ENCODE measurements around the gene MAPK8IP3.
"Not testable (repeated sequence)": the region's sequence is repeated elsewhere in the genome, so short reads cannot be mapped to it uniquely, and the experiment has no call there.

The MAPK8IP3 gene

DNA sequence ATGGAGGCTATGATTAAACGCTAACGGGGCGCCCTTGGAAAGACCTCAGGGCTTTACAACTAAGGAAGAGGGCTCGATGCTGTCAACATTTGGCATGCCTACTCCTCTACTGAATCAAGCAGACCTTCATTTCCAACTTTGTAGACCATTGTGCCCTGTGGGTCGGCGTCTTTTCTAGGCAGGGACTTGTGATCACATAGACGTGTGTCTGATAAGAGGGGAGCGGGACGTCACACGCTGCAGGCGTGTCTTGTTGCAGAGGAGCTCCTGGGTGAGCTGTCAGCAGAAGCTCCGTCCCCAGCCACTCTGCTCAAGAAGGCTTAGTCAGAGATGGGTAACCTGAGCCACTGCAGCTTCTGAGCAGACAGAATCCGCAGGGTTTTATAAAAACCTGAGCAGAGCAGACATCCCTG is 2.8 kb downstream of the MAPK8IP3 start:
- Mint-ChIP-seq H3K9me3 (no peaks in the 10 kb centered on the region), H3K27me3 (no peaks in the 10 kb centered on the region), H3K27ac (peak overlapping the region in 1 of 2 donors; percentile 52), H3K4me1 (ENCODE audit: low read depth in 2 of 2) (peaks cover 18 to 40% of the 10 kb centered on the region in 2 donors), H3K36me3 (ENCODE audit: insufficient read depth) (peaks cover 50% of the 10 kb centered on the region), H3K4me3 (peak overlapping the region; percentile 97 to 100)
- ATAC-seq (replicated peaks) = peak; percentile 7
- peak in 2 of 3 experiments; percentile 7 for DNase-seq

- Mint-ChIP-seq H3K27ac (no peak overlapping the region), H3K4me3 (peak overlapping the region in 1 of 2 donors; percentile 97), H3K36me3 (ENCODE audit: insufficient read depth) (peaks cover 53% of the 10 kb centered on the region), H3K4me1 (ENCODE audit: low read depth in 2 of 2) (peaks cover 18 to 41% of the 10 kb centered on the region in 2 donors), H3K9me3 (no peaks in the 10 kb centered on the region), H3K27me3 (no peaks in the 10 kb centered on the region)
- no peak for DNase-seq
- no peak for ATAC-seq (replicated peaks)
Measured at GRCh38 chr16:1709356-1709755, 3.4 kb downstream of the MAPK8IP3 start.

- peaks cover 23 to 35% of the 10 kb centered on the region in 2 donors for H3K4me1 Mint-ChIP-seq (ENCODE audit: low read depth in 2 of 2)
- H3K27me3 Mint-ChIP-seq = no peaks in the 10 kb centered on the region
- no peak for ATAC-seq (replicated peaks)
- DNase-seq = no peak
- H3K27ac Mint-ChIP-seq = no peak overlapping the region
- no peaks in the 10 kb centered on the region for H3K9me3 Mint-ChIP-seq
- peaks cover 47% of the 10 kb centered on the region for H3K36me3 Mint-ChIP-seq (ENCODE audit: insufficient read depth)
- H3K4me3 Mint-ChIP-seq = no peak overlapping the region
Measured at GRCh38 chr16:1710811-1711507, 5.0 kb downstream of the MAPK8IP3 start.

DNA sequence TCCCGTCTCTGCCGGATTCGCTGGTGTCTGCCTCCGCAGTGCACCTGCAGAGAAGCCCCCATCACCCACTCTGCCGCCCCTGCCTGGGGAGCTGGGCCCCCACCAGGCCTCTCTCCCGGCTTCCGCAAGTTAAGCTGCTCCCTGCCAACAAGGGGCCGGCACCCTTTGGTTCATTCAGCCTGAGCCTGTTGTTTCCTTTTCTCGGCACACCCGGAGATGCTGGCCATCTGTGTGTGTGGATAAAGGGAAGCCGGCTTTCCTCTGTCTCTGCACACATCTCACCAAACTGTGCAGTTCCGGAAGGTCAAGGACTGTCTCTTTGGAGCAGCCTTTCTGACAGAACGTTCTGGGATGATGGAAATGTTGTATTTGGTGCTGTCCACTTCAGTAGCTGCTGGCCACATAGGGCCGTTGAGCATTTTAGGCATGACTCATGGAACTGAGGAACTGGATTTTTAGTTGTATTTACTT is 6.8 kb downstream of the MAPK8IP3 start:
- Mint-ChIP-seq H3K9me3 (no peaks in the 10 kb centered on the region), H3K27ac (peak overlapping the region in 1 of 2 donors; percentile 38), H3K4me3 (no peak overlapping the region), H3K36me3 (ENCODE audit: insufficient read depth) (peaks cover 36% of the 10 kb centered on the region), H3K4me1 (ENCODE audit: low read depth in 2 of 2) (peaks cover 17 to 24% of the 10 kb centered on the region in 2 donors), H3K27me3 (no peaks in the 10 kb centered on the region)
- no peak for ATAC-seq (replicated peaks)
- DNase-seq = no peak

DNA sequence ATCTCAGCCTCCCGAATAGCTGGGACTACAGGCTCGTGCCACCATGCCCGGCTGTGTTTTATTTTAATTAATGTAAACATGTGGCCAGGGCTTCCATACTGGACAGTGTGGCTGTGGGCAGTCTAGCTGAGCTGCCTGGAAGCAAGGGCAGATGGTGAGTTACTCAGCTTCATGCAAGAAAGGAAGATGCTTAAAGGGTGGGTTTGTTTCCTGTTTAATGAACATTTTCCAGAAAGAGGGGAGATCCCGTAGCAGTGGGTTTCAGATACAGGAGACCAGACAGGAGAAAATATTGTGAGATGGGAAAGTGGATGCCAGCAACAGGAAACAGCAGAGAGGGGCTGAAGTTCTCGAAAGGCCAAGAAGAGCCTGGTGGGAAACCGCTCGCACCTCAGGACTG is 7.3 kb downstream of the MAPK8IP3 start:
- Mint-ChIP-seq H3K4me1 (ENCODE audit: low read depth in 2 of 2) (peaks cover 15 to 22% of the 10 kb centered on the region in 2 donors), H3K4me3 (no peak overlapping the region), H3K9me3 (no peaks in the 10 kb centered on the region), H3K27ac (no peak overlapping the region), H3K27me3 (no peaks in the 10 kb centered on the region), H3K36me3 (ENCODE audit: insufficient read depth) (peaks cover 35% of the 10 kb centered on the region)
- DNase-seq (no peak), ATAC-seq (replicated peaks) (no peak)

DNA sequence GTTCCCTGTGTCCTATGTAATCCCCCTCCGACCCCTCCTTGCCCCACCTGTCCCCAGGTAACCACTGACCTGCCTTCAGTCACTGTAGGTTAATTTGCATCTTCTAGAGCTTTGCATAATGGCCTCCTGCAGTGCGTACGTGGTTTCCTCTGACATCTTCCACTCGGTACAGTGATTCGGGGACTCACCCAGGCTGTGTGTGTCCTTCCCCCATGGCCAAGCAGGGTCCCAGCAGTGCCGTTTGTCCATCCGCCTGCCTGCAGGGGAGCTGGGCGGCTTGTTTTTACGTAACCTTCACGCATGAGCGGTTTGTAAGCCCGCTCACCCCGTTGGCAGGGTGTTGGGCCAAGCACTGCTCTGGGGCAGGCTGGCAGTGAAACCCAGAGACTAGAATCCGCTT is 7.9 kb downstream of the MAPK8IP3 start:
- peak; percentile 62 for ATAC-seq (replicated peaks)
- Mint-ChIP-seq H3K9me3 (no peaks in the 10 kb centered on the region), H3K27ac (no peak overlapping the region), H3K4me1 (ENCODE audit: low read depth in 2 of 2) (peaks cover 10 to 21% of the 10 kb centered on the region in 2 donors), H3K27me3 (no peaks in the 10 kb centered on the region), H3K36me3 (ENCODE audit: insufficient read depth) (peaks cover 30% of the 10 kb centered on the region), H3K4me3 (no peak overlapping the region)
- no peak for DNase-seq

DNA sequence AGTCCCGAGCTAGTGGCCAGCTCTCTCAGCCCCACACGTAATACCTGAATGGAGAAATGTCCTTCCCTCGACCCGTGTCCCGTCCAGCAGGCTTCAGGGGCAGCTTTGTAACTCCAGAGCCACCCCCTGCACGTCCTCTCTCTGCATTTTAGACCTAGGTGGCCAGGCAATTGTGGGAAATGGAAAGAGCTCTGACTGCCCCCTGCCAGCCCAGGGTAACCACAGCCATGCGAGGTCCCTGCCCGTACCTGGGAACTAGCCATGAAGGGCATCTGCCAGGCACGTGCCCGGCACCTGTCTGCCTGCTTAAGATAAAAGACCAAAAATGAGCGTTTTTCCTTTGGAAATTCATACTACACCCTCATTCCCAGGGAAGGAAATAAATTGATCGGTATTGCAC is 9.2 kb downstream of the MAPK8IP3 start:
- ATAC-seq (replicated peaks) = no peak
- H3K27ac Mint-ChIP-seq = no peak overlapping the region
- no peak for DNase-seq
- H3K9me3 Mint-ChIP-seq = no peaks in the 10 kb centered on the region
- peaks cover 12 to 29% of the 10 kb centered on the region in 2 donors for H3K4me1 Mint-ChIP-seq (ENCODE audit: low read depth in 2 of 2)
- no peaks in the 10 kb centered on the region for H3K27me3 Mint-ChIP-seq
- H3K4me3 Mint-ChIP-seq = no peak overlapping the region
- H3K36me3 Mint-ChIP-seq (ENCODE audit: insufficient read depth) = peaks cover 29% of the 10 kb centered on the region

- not testable (repeated sequence) for H3K4me3 Mint-ChIP-seq; H3K9me3 Mint-ChIP-seq; ATAC-seq (replicated peaks); DNase-seq; H3K27me3 Mint-ChIP-seq
- peaks cover 33% of the 10 kb centered on the region for H3K36me3 Mint-ChIP-seq (ENCODE audit: insufficient read depth)
- H3K27ac Mint-ChIP-seq = peak overlapping the region in 1 of 2 donors; percentile 80
- peaks cover 19 to 34% of the 10 kb centered on the region in 2 donors for H3K4me1 Mint-ChIP-seq (ENCODE audit: low read depth in 2 of 2)
Measured at GRCh38 chr16:1718236-1718635, 12.2 kb downstream of the MAPK8IP3 start.

DNA sequence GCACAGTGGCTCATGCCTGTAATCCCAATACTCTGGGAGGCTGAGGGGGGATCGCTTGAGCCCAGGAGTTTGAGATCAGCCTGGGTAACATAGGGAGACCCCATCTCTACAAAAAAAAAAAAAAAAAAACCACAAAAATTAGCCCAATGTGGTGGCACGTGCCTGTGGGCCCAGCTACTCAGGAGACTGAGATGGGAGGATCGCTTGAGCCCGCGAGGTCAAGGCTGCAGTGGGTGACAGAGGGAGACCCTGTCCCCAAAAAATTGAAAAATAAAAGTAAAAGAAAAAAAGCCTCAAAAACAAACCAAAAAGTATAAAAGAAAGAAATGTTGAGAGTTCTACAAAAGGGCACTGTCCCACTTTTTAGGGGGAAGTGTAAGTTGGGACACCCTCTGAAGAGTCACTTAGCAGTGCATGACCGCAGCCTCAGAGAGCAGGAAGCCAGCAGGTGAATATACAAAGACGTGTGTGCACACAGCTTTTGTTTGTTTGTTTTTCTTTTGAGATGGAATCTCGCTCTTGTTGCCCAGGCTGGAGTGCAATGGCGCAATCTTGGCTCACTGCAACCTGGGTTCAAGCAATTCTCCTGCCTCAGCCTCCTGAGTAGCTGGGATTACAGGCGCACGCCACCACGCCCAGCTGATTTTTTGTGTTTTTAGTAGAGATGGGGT is 13.7 kb downstream of the MAPK8IP3 start:
- not testable (repeated sequence) for H3K9me3 Mint-ChIP-seq, H3K27me3 Mint-ChIP-seq
- ATAC-seq (replicated peaks) (peak; percentile 74), DNase-seq (peak in 2 of 3 experiments; percentile 9 to 21)
- Mint-ChIP-seq H3K36me3 (ENCODE audit: insufficient read depth) (peaks cover 34% of the 10 kb centered on the region), H3K27ac (peak overlapping the region; percentile 45 to 80), H3K4me1 (ENCODE audit: low read depth in 2 of 2) (peaks cover 26 to 36% of the 10 kb centered on the region in 2 donors), H3K4me3 (peak overlapping the region in 1 of 2 donors; percentile 56)

DNA sequence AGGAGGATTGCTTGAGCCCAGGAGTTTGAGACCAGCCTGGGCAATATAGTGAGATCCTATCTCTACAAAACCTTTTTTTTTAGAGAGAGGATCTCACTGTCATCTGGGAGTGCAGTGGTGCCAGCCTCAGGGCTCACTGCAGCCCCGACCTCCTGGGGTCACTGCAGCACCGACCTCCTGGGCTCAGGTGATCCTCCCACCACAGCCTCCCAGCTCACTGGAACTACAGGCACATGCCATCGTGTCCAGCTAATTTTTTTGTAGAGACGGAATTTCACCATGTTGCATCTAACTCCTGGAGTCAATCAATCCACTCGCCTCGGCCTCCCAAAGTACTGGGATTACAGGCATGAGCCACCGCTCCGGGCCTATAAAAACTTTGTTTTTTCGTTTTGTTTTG is 15.4 kb downstream of the MAPK8IP3 start:
- no peak for ATAC-seq (replicated peaks)
- Mint-ChIP-seq H3K36me3 (ENCODE audit: insufficient read depth) (peaks cover 36% of the 10 kb centered on the region), H3K4me1 (ENCODE audit: low read depth in 2 of 2) (peaks cover 21 to 32% of the 10 kb centered on the region in 2 donors), H3K4me3 (no peak overlapping the region), H3K27me3 (no peaks in the 10 kb centered on the region), H3K9me3 (no peaks in the 10 kb centered on the region), H3K27ac (peak overlapping the region in 1 of 2 donors; percentile 39)
- no peak for DNase-seq

DNA sequence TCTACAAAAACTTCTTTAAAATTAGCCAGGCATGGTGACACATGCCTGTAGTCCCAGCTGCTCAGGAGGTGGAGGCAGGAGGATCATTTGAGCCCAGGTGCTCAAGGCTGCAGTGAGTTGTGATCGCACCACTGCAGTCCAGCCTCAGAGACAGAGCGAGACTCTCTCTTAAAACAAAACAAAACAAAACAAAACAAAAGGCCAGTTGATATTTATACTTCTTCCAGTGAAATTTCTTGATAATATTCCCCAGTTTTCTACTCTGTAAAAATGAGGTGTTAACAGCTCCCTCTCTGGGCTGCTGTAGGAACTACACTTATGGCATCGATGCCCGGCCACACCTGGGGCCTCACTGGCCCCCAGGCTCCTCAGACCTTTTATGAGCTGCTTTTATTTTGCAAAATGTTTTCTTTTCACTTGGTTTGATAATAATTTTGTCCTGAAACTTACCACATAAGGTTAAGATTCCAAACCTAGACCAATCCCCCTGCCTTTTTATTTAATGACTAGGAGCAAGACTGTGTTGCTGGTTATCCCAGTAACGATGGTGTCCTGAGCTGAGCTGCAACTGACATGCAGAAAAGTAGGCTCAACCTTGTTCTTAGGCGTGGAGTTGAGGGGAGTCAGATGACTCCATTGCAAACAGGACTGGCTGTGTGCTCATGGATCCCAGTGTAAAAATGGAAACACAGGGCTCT is 17.6 kb downstream of the MAPK8IP3 start:
- no peaks in the 10 kb centered on the region for H3K27me3 Mint-ChIP-seq
- peaks cover 27 to 38% of the 10 kb centered on the region in 2 donors for H3K4me1 Mint-ChIP-seq (ENCODE audit: low read depth in 2 of 2)
- peak; percentile 35 to 53 (median 46) for DNase-seq
- no peaks in the 10 kb centered on the region for H3K9me3 Mint-ChIP-seq
- H3K4me3 Mint-ChIP-seq = peak overlapping the region; percentile 47 to 60
- H3K36me3 Mint-ChIP-seq (ENCODE audit: insufficient read depth) = peaks cover 47% of the 10 kb centered on the region
- H3K27ac Mint-ChIP-seq = peak overlapping the region; percentile 39 to 89
- ATAC-seq (replicated peaks) = peak; percentile 27

DNA sequence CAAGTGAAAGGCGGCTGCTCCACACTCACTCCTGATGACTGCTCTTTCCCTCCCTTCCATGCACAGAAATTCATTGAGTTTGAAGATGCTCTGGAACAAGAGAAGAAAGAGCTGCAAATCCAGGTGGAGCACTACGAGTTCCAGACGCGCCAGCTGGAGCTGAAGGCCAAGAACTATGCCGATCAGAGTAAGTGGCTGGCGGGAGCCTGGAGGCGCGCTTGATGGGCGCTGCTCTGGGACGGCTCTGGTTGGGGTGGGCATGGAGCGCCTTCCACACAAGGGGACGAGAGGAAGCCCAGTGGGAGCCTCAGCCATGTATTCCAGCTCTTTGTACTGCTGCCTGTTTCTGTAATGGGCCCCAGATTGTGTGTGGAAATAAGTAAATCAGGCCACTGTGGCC is 18.5 kb downstream of the MAPK8IP3 start:
- H3K36me3 Mint-ChIP-seq (ENCODE audit: insufficient read depth) = peaks cover 54% of the 10 kb centered on the region
- ATAC-seq (replicated peaks) (no peak), DNase-seq (no peak)
- H3K4me1 Mint-ChIP-seq (ENCODE audit: low read depth in 2 of 2) = peaks cover 23 to 29% of the 10 kb centered on the region in 2 donors
- H3K9me3 Mint-ChIP-seq = no peaks in the 10 kb centered on the region
- H3K27me3 Mint-ChIP-seq = no peaks in the 10 kb centered on the region
- H3K4me3 Mint-ChIP-seq = no peak overlapping the region
- H3K27ac Mint-ChIP-seq = no peak overlapping the region

GRCh38 chr16:1726661-1727502 is 20.9 kb downstream of the MAPK8IP3 start:
- no peaks in the 10 kb centered on the region for H3K9me3 Mint-ChIP-seq
- no peak for DNase-seq
- no peak for ATAC-seq (replicated peaks)
- peaks cover 60% of the 10 kb centered on the region for H3K36me3 Mint-ChIP-seq (ENCODE audit: insufficient read depth)
- peaks cover 19 to 20% of the 10 kb centered on the region in 2 donors for H3K4me1 Mint-ChIP-seq (ENCODE audit: low read depth in 2 of 2)
- H3K4me3 Mint-ChIP-seq = no peak overlapping the region
- H3K27ac Mint-ChIP-seq = peak overlapping the region; percentile 22 to 30
- no peaks in the 10 kb centered on the region for H3K27me3 Mint-ChIP-seq
